Keratinocyte (primary cell): Measurements from ENCODE around the gene HNRNPA1L2.
"Not testable (repeated sequence)": the region's sequence is repeated elsewhere in the genome, so short reads cannot be mapped to it uniquely, and the experiment has no call there.

Experiments used
- CTCF ChIP-seq, 3 experiments: IDR thresholded peaks in 1 of 3; conservative IDR thresholded peaks in 1 of 3; optimal IDR thresholded peaks in 1 of 3; 2 replicates in 2 of 3; 3 replicates in 1 of 3; pipeline versions ENCODE3 to v1.5.1; 2011; ENCODE audit warnings: low read length in 3 of 3, mild to moderate bottlenecking in 3 of 3, moderate library complexity in 2 of 3, control low read depth in 1 of 3, inconsistent platforms in 1 of 3; ENCODE audit not compliant: insufficient read depth in 2 of 3; ENCODE audit errors: extremely low read depth in 1 of 3
- EZH2 ChIP-seq: IDR thresholded peaks from one replicate; pipeline ENCODE4 v1.6.1; 2012; ENCODE audit warnings: inconsistent platforms, mild to moderate bottlenecking, low read length, moderate library complexity

GRCh38 chr13:52685806-52686205 lies 43.6 kb downstream of the HNRNPA1L2 start:
- not testable (repeated sequence) for TF ChIP-seq CTCF (optimal IDR thresholded peaks at IDR 0.05 in 1 of 3, IDR thresholded peaks at IDR 0.05 in 1 of 3, conservative IDR thresholded peaks at IDR 0.05 in 1 of 3; ENCODE audit: extremely low read depth in 1 of 3, insufficient read depth in 2 of 3, low read length in 3 of 3); EZH2
